Measurements from ENCODE around the gene IFIH1. TPM values are rescaled to one million over a fixed set of nuclear protein-coding genes. Genes with fewer than 3 reads are reported as not detected.
A peak's percentile ranks its signal among the peaks of the same experiment; 100 is the strongest.

IFIH1 gene
- total and polyA plus RNA-seq, 2 of the 8 experiments (the other 6 are each of a cell fraction or from before 2014, with no cell fraction given), result 0.32 to 2.0 TPM

GRCh38 chr2:162245781-162246180, 72.7 kb downstream of the IFIH1 start:
- no peak overlapping the region for H3K56ac ChIP-seq (replicated peaks; ENCODE audit: insufficient read length, low read depth, low read length)
- H3K18ac ChIP-seq (ENCODE audit: extremely low read depth, low read length), result no peak overlapping the region
- no peak for TF ChIP-seq KDM1A (IDR thresholded peaks at IDR 0.05; ENCODE audit: borderline replicate concordance, low read length)
- no peak for TF ChIP-seq CREB1 (IDR thresholded peaks at IDR 0.05)
- no peak for TF ChIP-seq JUND (IDR thresholded peaks at IDR 0.05; ENCODE audit: low read length)
- TF ChIP-seq NANOG (IDR thresholded peaks at IDR 0.05; ENCODE audit: insufficient read depth, low read depth, low read length, poor library complexity, severe bottlenecking), result no peak
- TF ChIP-seq SIX5 (IDR thresholded peaks at IDR 0.05; ENCODE audit: low read depth, low read length), result no peak
- TF ChIP-seq BCL11A (IDR thresholded peaks at IDR 0.05; ENCODE audit: low read depth in 2 of 2, low read length in 2 of 2), result no peak
- no peak for TF ChIP-seq ASH2L (IDR thresholded peaks at IDR 0.05; ENCODE audit: low read length)
- no peak for TF ChIP-seq SP1 (IDR thresholded peaks at IDR 0.05; ENCODE audit: low read depth, low read length)
- TF ChIP-seq SIN3A (conservative IDR thresholded peaks at IDR 0.05 in 1 of 2, IDR thresholded peaks at IDR 0.05 in 1 of 2; ENCODE audit: low read depth in 1 of 2, low read length in 2 of 2), result no peak
- TF ChIP-seq MAX (IDR thresholded peaks at IDR 0.05), result no peak
- TF ChIP-seq GTF2F1 (IDR thresholded peaks at IDR 0.05; ENCODE audit: borderline replicate concordance, low read depth, low read length), result no peak
- TF ChIP-seq TEAD4 (IDR thresholded peaks at IDR 0.05; ENCODE audit: low read depth, low read length), result no peak
- H4K20me1 ChIP-seq (replicated peaks in 1 of 2; ENCODE audit: control insufficient read depth in 1 of 2, insufficient read depth in 2 of 2, low read length in 2 of 2), result no peaks in the 10 kb centered on the region
- no peak overlapping the region for H3K14ac ChIP-seq (ENCODE audit: insufficient read length)
- no peak overlapping the region for H4K8ac ChIP-seq (ENCODE audit: extremely low read depth, insufficient read depth, low read length)
- ChIA-PET POLR2A (ENCODE audit: partially characterized antibody) (no interaction called here), CTCF (ENCODE audit: partially characterized antibody) (interaction anchor here (0.6 to 1.7 kb wide), 6 partner anchors 16 to 499 kb away, joined by 3 to 7 read pairs (median 4); no protein-coding TSS in a partner anchor)
- no peaks in the 10 kb centered on the region for H3K79me1 ChIP-seq (ENCODE audit: low read depth, low read length)
- H3K23me2 ChIP-seq (ENCODE audit: low read depth, low read length), result no peaks in the 10 kb centered on the region
- no peak overlapping the region for H2BK20ac ChIP-seq (ENCODE audit: low read length)
- H3K9ac ChIP-seq (replicated peaks in 1 of 4; ENCODE audit: extremely low read depth in 1 of 4, low read depth in 3 of 4, low read length in 3 of 4), result no peak overlapping the region
- H4K5ac ChIP-seq (ENCODE audit: insufficient read length, low read depth, low read length), result no peak overlapping the region
- DNase-seq (ENCODE audit: low read depth in 1 of 2, low spot score in 2 of 2), result no peak
- no peaks in the 10 kb centered on the region for H3K9me3 ChIP-seq (ENCODE audit: insufficient read depth in 2 of 2, low read depth in 1 of 2, low read length in 1 of 2)
- H2BK12ac ChIP-seq (ENCODE audit: low read depth, low read length), result no peak overlapping the region
- no peak overlapping the region for H4K91ac ChIP-seq (replicated peaks; ENCODE audit: insufficient read length, low read length)
- H3K27me3 ChIP-seq (replicated peaks in 1 of 4; ENCODE audit: control insufficient read depth in 3 of 4, extremely low read depth in 1 of 4, insufficient read depth in 3 of 4, low read length in 3 of 4), result peaks cover 0 to 1% (median 0%) of the 10 kb centered on the region in 4 experiments; a peak in 1 of 7 replicates
- no peak overlapping the region for H2BK15ac ChIP-seq (ENCODE audit: low read length)
- H3K79me2 ChIP-seq (ENCODE audit: control insufficient read depth in 1 of 2, insufficient read depth in 2 of 2, low read length in 2 of 2), result no peaks in the 10 kb centered on the region
- no peak overlapping the region for H3K4me3 ChIP-seq (ENCODE audit: extremely low read depth in 1 of 4, insufficient read depth in 2 of 4, low read depth in 3 of 4, low read length in 4 of 4)
- FAIRE-seq, result no peak
- no peak overlapping the region for H2AK5ac ChIP-seq (ENCODE audit: low read depth, low read length)
- H3K23ac ChIP-seq (ENCODE audit: insufficient read length), result no peak overlapping the region
- H2BK120ac ChIP-seq (replicated peaks; ENCODE audit: low read depth, low read length), result no peak overlapping the region
- no peaks in the 10 kb centered on the region for H3K36me3 ChIP-seq (ENCODE audit: control insufficient read depth in 2 of 4, insufficient read depth in 4 of 4, low read length in 3 of 4)
- no peak overlapping the region for H2BK5ac ChIP-seq (ENCODE audit: low read depth, low read length)
- peak overlapping the region; percentile 67; the same call in 1 of the 2 replicates for H2AFZ ChIP-seq (ENCODE audit: low read length)
- H3K4ac ChIP-seq (replicated peaks; ENCODE audit: insufficient read length, low read depth, low read length), result no peak overlapping the region
- H3K4me2 ChIP-seq (ENCODE audit: insufficient read depth in 1 of 2, low read depth in 2 of 2, low read length in 2 of 2), result no peak overlapping the region
- H3K4me1 ChIP-seq (replicated peaks in 1 of 4; ENCODE audit: control insufficient read depth in 3 of 4, insufficient read depth in 4 of 4, low read length in 3 of 4), result no peaks in the 10 kb centered on the region
- H3K27ac ChIP-seq (ENCODE audit: low read depth, low read length), result no peak overlapping the region

All from H1 (cell line).